ENCODE data around the gene ATF5. TPM values are rescaled to one million over a fixed set of nuclear protein-coding genes. Genes with fewer than 3 reads are reported as not detected.

ATF5 gene
- total and polyA plus RNA-seq, 2 of the 13 experiments (the other 11 are each of a cell fraction or from before 2014, with no cell fraction given) = 5.2 to 10.3 TPM

GRCh38 chr19:49931293-49932040 lies 2.5 kb downstream of the ATF5 start:
- no peak overlapping the region for H3K27ac ChIP-seq (ENCODE audit: extremely low read length, insufficient read depth, low read length)
- POLR2A ChIA-PET = interaction anchor here (3.0 kb wide), 1 partner anchor 18 kb away, joined by 17 read pairs; no protein-coding TSS in a partner anchor
- no peaks in the 10 kb centered on the region; a peak in 1 of 5 replicates for H3K27me3 ChIP-seq (ENCODE audit: control insufficient read depth in 1 of 2, insufficient read depth in 2 of 2, low read length in 2 of 2)
- no peak for ATAC-seq
- FAIRE-seq = no peak
- H3K4me2 ChIP-seq (ENCODE audit: low read depth, low read length) = no peak overlapping the region
- H3K9me3 ChIP-seq (ENCODE audit: low read length) = no peaks in the 10 kb centered on the region
- no peaks in the 10 kb centered on the region for H4K20me1 ChIP-seq (ENCODE audit: insufficient read depth, low read length)
- no peak overlapping the region for H3K4me3 ChIP-seq (replicated peaks in 1 of 3; ENCODE audit: insufficient read depth in 1 of 3, low read depth in 2 of 3, low read length in 3 of 3)
- no peak for DNase-seq (ENCODE audit: low spot score)
- 97% methylated on average over 7 of the region's 7 CpGs for WGBS (ENCODE audit: low lambda C conversion rate)
- TF ChIP-seq ZNF607 (CRISPR knock-in tag; IDR thresholded peaks at IDR 0.05; ENCODE audit: borderline replicate concordance) = no peak
- TF ChIP-seq ZNF883 (CRISPR knock-in tag; IDR thresholded peaks at IDR 0.05; ENCODE audit: not compliant biosample characterization) = no peak
- TF ChIP-seq SMAD1 (CRISPR knock-in tag; IDR thresholded peaks at IDR 0.05; ENCODE audit: borderline replicate concordance, low read depth) = no peak
- TF ChIP-seq HMGXB4 (CRISPR knock-in tag; IDR thresholded peaks at IDR 0.05; ENCODE audit: borderline replicate concordance in 1 of 2, low read depth in 1 of 2) = no peak
- no peak for TF ChIP-seq ZFP36L1 (CRISPR knock-in tag; IDR thresholded peaks at IDR 0.05)
- TF ChIP-seq ZBTB1 (CRISPR knock-in tag; IDR thresholded peaks at IDR 0.05; ENCODE audit: borderline replicate concordance) = no peak
- TF ChIP-seq ZNF713 (CRISPR knock-in tag; IDR thresholded peaks at IDR 0.05) = no peak
- no peak for TF ChIP-seq REXO4 (CRISPR knock-in tag; IDR thresholded peaks at IDR 0.05; ENCODE audit: borderline replicate concordance)
- TF ChIP-seq ZFP36L2 (CRISPR knock-in tag; IDR thresholded peaks at IDR 0.05) = no peak
- no peak for TF ChIP-seq ZNF552 (CRISPR knock-in tag; IDR thresholded peaks at IDR 0.05; ENCODE audit: borderline replicate concordance)
- no peak for TF ChIP-seq ARID4A (CRISPR knock-in tag; IDR thresholded peaks at IDR 0.05; ENCODE audit: borderline replicate concordance)
- TF ChIP-seq ZNF460 (CRISPR knock-in tag; IDR thresholded peaks at IDR 0.05; ENCODE audit: borderline replicate concordance) = no peak
- no peak for TF ChIP-seq THAP8 (CRISPR knock-in tag; IDR thresholded peaks at IDR 0.05; ENCODE audit: borderline replicate concordance)
- no peak for TF ChIP-seq ZNF230 (CRISPR knock-in tag; IDR thresholded peaks at IDR 0.05)
- TF ChIP-seq ZNF709 (CRISPR knock-in tag; IDR thresholded peaks at IDR 0.05) = no peak
- TF ChIP-seq RFXANK (CRISPR knock-in tag; IDR thresholded peaks at IDR 0.05) = no peak
- no peak for TF ChIP-seq FOXK2 (IDR thresholded peaks at IDR 0.05)
- TF ChIP-seq ZNF274 (CRISPR knock-in tag; IDR thresholded peaks at IDR 0.05) = no peak
- no peak for TF ChIP-seq DNMT3B (CRISPR knock-in tag; conservative IDR thresholded peaks at IDR 0.05)
- peaks cover 6 to 13% of the 10 kb centered on the region in 2 experiments; a peak in 4 of 5 replicates for H3K36me3 ChIP-seq (replicated peaks in 1 of 2; ENCODE audit: control insufficient read depth in 1 of 2, insufficient read depth in 2 of 2, low read length in 2 of 2)
- intact Hi-C loops (cut with micrococcal nuclease; ENCODE audit: unreplicated experiment) (no loop called here), in situ Hi-C loops (cut with HindIII; ENCODE audit: extremely low pct_ligation_motif_present, low pct_unique_long_range_greater_than_20kb) (no loop called here)
- H3K4me1 ChIP-seq (ENCODE audit: insufficient read depth, low read length) = peaks cover 25% of the 10 kb centered on the region
- CTCF ChIA-PET (ENCODE audit: low intra/inter-chr PET ratio, low total read pairs) = no interaction called here
- H3K9ac ChIP-seq (ENCODE audit: insufficient read depth, low read depth, low read length) = no peak overlapping the region
- H2AFZ ChIP-seq (ENCODE audit: low read length) = no peak overlapping the region
- BruUV-seq (replicated peaks) = TSS peak; percentile 41
- peaks cover 26% of the 10 kb centered on the region for H3K79me2 ChIP-seq (ENCODE audit: insufficient read depth, low read length)
